NOMO-1 treated with dmso at 0.1 percent for 144 hours (cell line): ENCODE data around the gene CCDC169.
"Not testable (repeated sequence)": the region's sequence is repeated elsewhere in the genome, so short reads cannot be mapped to it uniquely, and the experiment has no call there.

ENCODE experiments used
- DNase-seq: peaks from one replicate; lab custom pipeline; 2025; ENCODE audit not compliant: unreplicated experiment; lab: John Stamatoyannopoulos, UW

Gene CCDC169

GRCh38 chr13:36297366-36298338 is at the start of gene CCDC169:
TSS of gene CCDC169 (minus strand) at chr13:36297814. CDS start at chr13:36297719, 95 bp downstream.
- DNase-seq, result peak; percentile 68

- peak; percentile 88 for DNase-seq
Measured at GRCh38 chr13:36346222-36347083, 48.8 kb upstream of the CCDC169 start, which contains the start of gene SPART. TSS of gene SPART (minus strand) at chr13:36346394. CDS start at chr13:36335830, 10,564 bp downstream.

DNA sequence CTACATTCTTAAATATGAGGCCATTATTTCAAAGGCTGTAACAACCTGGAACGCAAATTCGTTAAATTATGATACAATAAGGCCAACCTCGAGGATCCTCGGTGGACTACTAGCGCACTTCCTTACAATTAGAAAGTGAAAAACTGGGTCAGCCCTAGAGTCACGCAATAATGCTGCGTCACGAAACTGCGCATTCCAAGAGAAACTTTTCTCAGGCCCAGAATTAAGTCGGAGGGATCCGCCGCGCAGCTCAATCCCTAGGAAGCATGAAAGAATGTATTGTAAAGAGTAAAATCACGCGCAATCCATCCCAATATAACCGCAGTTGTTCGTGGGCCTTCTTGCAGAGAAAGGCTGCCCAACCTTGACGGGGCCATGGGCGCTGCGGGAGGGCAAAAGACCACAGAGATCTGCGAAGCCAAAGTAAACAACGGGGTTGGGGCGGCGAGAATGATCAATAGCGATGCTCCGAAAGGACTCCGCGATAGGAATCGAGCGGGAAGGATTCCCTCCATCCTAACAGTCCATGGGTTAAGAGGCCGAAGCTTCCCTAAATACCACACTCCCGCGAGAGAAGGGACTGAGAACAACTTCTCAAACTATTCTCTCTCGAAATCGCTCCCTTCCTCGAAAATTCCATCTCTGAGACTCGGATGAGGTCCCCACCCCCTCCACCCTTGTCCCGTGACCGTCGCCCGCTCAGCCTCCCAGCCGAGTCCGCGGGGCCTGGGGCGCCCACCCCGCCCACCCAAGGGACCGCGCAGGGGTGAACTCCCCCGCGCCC is 48.0 kb upstream of the CCDC169 start:
- peak; percentile 67 for DNase-seq

DNA sequence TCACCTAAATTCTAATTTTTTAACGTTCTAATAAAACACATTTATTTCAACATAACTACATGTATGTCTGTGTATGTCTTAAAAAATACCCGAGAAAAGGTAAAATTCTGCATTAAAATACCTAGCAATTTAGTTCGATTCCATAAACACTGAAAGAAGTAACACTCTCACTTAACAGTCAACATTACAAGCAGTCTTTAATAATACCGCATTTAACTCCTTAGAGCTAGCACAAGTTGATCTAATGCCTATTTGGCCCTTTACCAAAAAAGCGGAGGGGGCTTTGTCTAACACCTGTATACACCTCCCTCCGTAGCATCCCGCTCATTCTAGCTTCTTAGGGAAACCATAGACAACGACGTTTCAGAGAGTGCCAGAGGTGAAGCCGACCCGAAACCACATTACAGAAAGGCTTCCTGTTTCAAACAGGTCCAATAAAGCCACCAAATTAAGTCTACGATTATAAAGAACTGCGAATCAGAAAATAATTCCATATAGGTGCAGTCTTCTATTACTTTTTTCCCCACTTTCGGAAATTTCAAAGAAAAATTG is 47.3 kb upstream of the CCDC169 start:
- DNase-seq, result no peak

DNA sequence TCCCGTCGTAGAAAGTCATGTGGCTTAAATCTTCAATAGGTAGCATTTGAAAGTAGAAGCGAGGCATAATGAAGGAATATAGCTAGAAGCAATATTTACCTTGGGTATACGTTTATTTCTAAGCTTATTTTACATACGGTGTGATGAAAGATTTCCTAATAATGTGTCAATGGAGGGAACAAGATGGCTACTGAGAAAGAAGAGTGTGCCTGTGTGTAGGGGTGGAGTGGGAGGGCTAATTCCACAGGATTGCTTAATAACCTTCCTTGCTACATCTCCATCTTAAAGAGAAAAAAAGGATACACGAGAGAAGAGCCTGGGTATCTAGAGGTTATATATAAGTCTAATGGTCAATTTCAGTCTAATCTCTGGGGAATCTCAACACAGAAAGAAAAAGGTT is 46.6 kb upstream of the CCDC169 start:
- peak; percentile 28 for DNase-seq

DNA sequence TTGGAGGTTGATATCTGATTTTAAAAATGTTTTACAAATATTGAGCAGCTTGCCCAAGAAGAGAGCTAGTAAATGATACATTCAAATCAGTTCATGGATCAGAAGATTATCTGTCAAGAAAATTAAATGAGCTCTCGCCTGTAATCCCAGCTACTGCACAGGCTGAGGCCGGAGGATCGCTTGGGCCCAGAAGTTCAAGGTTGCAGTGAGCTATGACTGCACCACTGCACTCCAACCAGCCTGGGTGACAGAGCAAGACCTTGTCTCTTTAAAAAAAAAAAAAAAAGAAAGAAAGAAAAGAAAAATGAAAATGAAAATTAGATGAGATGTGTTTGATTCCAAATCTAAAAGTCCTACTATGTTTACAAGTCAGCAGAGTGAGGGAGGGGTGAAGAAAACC is 46.2 kb upstream of the CCDC169 start:
- DNase-seq, result no peak

- no peak for DNase-seq
Measured at GRCh38 chr13:36342715-36343114, 45.1 kb upstream of the CCDC169 start.

DNA sequence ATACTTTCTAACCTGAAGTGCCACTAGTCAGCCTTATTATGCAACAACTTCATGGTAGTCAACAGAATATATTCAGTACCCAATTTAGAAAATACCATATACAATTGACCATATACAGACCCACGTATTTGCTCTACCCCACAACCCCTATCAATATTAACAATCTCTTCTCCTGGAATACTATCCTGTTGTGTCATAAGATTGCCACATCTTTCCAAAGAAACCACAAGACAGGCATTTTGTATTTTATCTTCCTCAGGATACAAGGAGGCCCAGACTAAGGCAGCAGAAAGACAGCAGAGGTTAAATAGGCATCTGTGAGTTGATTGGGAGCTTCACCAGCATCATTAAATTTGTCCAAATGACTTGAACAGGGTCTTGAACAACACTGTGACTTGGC is 44.1 kb upstream of the CCDC169 start:
- no peak for DNase-seq

DNA sequence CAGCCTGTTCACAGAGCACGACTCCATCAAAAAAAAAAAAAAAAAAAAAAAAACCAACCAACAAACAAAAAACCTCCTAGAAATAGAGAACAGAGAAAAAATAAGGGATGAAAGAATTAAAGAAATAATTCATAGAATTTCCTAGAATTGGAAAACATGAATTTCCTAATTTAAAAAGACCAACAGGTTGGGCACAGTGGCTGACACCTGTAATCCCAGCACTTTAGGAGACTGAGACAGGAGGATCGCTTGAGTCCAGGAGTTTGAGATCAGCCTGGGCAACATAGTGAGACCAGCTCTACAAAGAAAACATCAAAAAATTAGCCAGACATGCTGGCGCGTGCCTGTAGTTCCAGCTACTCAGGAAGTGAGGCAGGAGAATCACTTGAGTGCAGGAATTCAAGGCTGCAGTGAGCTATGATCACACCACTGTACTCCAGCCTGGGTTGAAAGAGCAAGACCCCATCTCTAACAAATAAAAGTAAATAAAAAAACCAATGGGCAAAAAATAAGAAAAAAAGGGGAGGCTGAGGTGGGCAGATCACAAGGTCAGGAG is 42.1 kb upstream of the CCDC169 start:
- DNase-seq, result no peak

DNA sequence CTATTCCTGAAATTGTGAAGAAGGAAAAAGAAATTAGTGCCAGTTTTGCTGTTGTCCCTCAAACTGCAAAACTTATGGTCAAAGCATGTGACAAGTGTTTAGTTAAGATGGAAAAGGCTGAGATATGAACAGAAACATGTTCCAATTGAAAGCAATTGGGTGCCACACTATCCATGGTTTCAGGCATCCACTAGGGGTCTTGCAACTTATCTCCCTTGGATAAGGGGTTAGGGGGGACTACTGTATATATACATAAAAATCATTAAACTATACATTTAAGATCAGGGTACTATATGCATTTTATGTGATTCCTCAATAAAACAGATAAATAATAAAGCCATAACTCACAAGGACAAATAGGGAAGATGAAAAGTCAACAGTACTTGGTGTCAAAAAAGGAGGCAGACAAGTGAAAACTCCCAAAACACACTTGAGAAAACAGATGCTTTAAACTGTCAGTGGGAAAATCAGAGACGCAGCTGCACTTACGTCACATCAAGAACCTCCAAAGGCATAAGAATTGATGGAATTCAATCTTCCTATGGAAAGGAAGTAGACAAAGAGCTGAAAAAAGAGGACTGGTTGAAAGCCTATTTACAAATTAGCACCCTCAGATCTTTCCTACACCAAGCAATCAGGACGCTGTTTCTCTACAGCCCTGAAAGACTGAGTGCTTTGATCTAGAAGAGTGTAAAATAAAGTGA is 40.5 kb upstream of the CCDC169 start:
- DNase-seq, result no peak

DNA sequence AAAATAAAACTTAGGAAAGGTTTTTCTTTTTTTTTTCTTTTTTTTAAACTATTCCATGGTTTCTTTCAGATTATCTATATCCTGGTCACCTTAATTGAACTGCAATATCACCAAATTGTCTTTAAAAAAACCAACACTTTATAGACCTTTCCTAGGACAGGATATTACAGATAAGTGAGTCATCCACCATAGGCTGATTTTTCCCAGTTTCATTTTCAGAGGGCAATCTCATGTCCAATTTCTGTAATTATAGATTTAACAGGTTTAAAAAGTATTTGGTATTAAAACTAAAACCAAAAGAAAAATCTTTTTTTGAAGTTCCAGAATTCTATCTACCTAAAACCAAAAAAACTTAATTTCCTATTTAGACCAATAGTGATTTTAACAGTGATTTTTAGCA is 35.4 kb upstream of the CCDC169 start:
- no peak for DNase-seq

DNA sequence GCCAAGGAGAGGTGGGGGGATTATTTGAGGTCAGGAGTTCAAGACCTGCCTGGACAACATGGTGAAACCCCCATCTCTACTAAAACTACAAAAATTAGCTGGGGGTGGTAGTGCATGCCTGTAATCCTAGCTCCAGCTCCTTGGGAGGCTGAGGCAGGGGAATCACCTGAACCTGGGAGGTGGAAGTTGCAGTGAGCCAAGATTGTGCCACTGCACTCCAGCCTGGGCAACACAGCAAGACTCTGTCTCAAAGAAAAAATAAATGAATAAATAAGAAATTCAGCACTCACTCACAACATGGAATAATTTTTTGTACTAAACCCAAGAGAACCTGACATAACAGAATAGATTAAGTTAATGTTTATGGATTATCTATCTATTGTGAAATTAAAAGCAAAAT is 34.6 kb upstream of the CCDC169 start:
- not testable (repeated sequence) for DNase-seq

- no peak for DNase-seq
Measured at GRCh38 chr13:36331280-36331679, 33.7 kb upstream of the CCDC169 start.

GRCh38 chr13:36329361-36329760 is 31.7 kb upstream of the CCDC169 start:
- DNase-seq, result no peak

GRCh38 chr13:36328821-36329220 is 31.2 kb upstream of the CCDC169 start:
- no peak for DNase-seq

- DNase-seq, result no peak
Measured at GRCh38 chr13:36325912-36326311, 28.3 kb upstream of the CCDC169 start.

- not testable (repeated sequence) for DNase-seq
Measured at GRCh38 chr13:36324881-36325280, 27.3 kb upstream of the CCDC169 start.

DNA sequence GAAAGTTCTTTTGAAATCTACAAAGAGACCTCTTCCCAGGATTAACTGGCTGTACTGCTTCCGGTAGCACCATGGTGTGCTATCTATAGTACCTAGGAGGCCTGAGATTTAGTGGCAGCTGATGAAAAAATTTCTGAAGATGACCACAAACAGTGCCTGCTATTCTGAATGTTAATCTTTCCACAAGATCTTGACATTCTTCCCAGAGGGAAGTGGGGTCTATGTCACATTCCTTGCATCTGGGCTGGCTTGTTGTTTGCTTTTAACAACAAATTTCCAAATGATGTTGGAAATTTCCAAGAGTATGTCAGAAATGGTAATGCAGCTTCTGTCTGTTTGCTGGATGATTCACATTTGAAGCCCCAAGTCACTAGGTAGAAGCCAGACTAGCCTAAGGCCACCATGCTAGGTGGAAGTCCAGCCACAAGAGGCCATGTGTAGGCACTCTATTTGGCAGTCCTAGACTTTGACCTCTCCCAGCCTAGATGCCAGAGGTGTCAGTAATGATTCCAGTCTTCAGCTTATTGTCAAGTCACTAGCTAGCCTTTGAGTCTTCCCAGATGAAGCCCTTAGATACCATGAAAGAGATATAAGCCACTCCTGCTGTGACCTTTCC is 26.4 kb upstream of the CCDC169 start:
- no peak for DNase-seq

DNA sequence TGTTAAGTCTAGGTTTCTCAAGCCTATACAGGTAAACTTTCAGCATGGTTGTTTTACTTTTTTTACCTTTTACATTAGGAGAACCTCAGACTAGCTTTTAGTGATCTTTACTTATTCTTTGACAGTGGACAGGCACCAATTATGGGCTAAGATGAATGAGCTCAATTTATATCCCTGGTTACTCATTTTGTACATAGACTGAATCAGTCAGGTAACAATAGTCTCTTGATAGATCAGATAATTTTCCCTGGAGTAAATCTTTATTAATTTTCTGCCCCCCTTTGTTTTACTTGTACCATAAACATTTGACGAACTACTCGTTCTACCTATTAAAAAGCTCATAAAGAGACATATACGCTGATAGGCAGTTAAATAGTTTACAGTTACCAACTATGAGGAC is 25.8 kb upstream of the CCDC169 start:
- DNase-seq, result no peak
